Suprapubic skin (tissue), 4 donors: ENCODE measurements around the gene STING1. TPM values are rescaled to one million over a fixed set of nuclear protein-coding genes. Genes with fewer than 3 reads are reported as not detected.

ENCODE experiments used
- DNase-seq, 2 donors: peaks; one replicate each; pipeline ENCODE4 v3.0.0-alpha.2; 2019; ENCODE audit warnings: low spot score in 2 of 2
- H3K27ac ChIP-seq: fragments of 200-600 bp; sonication (generic); one replicate; pipeline ENCODE4 v1.5.1; 2019
- H3K27me3 ChIP-seq: fragments of 200-600 bp; sonication (generic); one replicate; pipeline ENCODE4 v1.5.1; 2019
- H3K36me3 ChIP-seq: fragments of 200-600 bp; sonication (generic); one replicate; pipeline ENCODE4 v1.5.1; 2019
- H3K4me1 ChIP-seq: fragments of 200-600 bp; sonication (generic); one replicate; pipeline ENCODE4 v1.5.1; 2019
- H3K4me3 ChIP-seq: fragments of 200-600 bp; sonication (generic); one replicate; pipeline ENCODE4 v1.5.1; 2019; ENCODE audit warnings: mild to moderate bottlenecking
- H3K9me3 ChIP-seq: fragments of 200-600 bp; sonication (generic); one replicate; pipeline ENCODE4 v1.5.1; 2019
- EP300 ChIP-seq: sonication (generic); formaldehyde crosslinking; IDR thresholded peaks from one replicate; pipeline ENCODE4 v1.6.1; 2017; ENCODE audit warnings: antibody characterized with exemption
- POLR2A ChIP-seq, 2 donors: fragments of 450-650 bp; IDR thresholded peaks; one replicate each; pipeline ENCODE4 v1.6.1; 2017; ENCODE audit warnings: antibody characterized with exemption in 2 of 2, mild to moderate bottlenecking in 2 of 2, moderate library complexity in 2 of 2
- POLR2AphosphoS5 ChIP-seq, 3 donors: sonication (generic); formaldehyde crosslinking; IDR thresholded peaks; one replicate each; pipeline ENCODE4 v1.6.1; 2017; ENCODE audit warnings: antibody characterized with exemption in 3 of 3
- WGBS: methylation state at CpG from one replicate; pipeline ENCODE4 v1.1.5; 2018; 5-methylcytosine and 5-hydroxymethylcytosine counted together
- total RNA-seq, 4 donors: library from RNA; depleted of rRNA; stranded (reverse); fragments of >200 nt; gene quantifications; one replicate each; pipeline ENCODE4 v1.1.0, GENCODE V29; 2016
- TF ChIP-seq, protein P1 (sequence below), 2 donors: fragments of 200-600 bp in 1 of 2; fragments of 450-650 bp in 1 of 2; sonication (generic) in 1 of 2; IDR thresholded peaks; one replicate each; pipeline ENCODE4 v1.5.1; 2016 to 2019; ENCODE audit warnings: antibody characterized with exemption in 2 of 2, mild to moderate bottlenecking in 1 of 2, moderate library complexity in 1 of 2

STING1 gene
- total RNA-seq, 4 donors from 2014 or later, result 11.3 to 20.3 (median 14.8) TPM

DNA sequence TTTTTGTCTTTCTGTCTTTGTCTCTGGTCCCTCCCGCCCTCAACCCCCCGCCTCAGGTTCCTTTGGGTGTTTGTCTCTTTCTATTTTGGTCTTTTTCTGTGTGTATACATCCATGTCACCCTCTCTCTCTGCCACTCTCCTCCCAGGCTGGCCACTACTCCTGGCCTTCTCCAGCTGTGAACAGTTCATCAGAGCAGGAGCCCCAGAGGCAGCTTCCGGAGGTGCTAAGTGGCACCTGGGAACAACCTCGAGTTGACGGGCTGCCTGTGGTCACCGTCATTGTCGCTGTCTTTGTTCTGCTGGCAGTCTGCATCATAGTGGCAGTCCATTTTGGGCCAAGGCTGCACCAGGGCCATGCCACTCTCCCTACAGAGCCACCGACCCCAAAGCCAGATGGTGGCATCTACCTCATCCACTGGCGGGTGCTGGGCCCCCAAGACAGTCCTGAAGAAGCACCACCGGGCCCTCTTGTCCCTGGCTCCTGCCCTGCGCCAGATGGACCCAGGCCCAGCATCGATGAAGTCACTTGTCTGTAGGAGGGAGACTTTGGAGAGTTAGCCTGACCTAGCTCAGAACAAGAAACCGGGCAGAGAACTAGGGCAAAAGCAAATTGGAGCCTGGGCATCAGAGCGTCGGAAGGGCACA is 10.1 kb downstream of the STING1 start:
- Histone ChIP-seq H3K4me3 (no peak overlapping the region), H3K27me3 (no peaks in the 10 kb centered on the region), H3K4me1 (peaks cover 30% of the 10 kb centered on the region), H3K27ac (peak overlapping the region; percentile 50), H3K36me3 (peaks cover 20% of the 10 kb centered on the region), H3K9me3 (no peaks in the 10 kb centered on the region)
- no peak for DNase-seq
- WGBS, result 82% methylated on average over 15 of the region's 15 CpGs
- TF ChIP-seq POLR2AphosphoS5 (IDR thresholded peaks at IDR 0.05) (no peak), POLR2A (IDR thresholded peaks at IDR 0.05) (no peak), EP300 (no peak)
- TF ChIP-seq, protein P1, sequence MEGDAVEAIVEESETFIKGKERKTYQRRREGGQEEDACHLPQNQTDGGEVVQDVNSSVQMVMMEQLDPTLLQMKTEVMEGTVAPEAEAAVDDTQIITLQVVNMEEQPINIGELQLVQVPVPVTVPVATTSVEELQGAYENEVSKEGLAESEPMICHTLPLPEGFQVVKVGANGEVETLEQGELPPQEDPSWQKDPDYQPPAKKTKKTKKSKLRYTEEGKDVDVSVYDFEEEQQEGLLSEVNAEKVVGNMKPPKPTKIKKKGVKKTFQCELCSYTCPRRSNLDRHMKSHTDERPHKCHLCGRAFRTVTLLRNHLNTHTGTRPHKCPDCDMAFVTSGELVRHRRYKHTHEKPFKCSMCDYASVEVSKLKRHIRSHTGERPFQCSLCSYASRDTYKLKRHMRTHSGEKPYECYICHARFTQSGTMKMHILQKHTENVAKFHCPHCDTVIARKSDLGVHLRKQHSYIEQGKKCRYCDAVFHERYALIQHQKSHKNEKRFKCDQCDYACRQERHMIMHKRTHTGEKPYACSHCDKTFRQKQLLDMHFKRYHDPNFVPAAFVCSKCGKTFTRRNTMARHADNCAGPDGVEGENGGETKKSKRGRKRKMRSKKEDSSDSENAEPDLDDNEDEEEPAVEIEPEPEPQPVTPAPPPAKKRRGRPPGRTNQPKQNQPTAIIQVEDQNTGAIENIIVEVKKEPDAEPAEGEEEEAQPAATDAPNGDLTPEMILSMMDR (IDR thresholded peaks at IDR 0.05), result no peak

DNA sequence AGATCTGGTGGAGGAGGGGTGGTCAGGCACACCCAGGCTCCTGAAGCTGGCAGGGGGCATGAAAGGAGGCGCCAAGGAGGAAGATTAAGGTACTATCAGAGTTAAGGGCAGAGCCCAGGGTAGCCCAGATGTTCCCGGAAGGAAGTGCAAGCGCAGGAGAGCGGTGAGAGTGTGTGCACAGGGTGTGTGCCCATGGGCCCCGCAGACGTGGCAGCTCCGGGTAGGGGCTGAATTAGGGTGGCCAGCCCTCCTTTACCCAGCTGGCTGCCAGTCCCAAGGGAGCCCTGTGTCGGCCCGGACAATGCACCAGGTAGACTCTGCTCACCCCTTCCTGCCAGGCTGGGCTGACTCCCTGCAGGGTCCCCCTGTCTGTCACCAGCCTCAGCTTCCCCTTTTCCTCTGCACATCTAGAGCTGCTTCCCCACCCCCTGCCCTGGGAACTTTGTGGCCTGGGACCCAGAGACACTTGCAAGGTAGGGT is 11.7 kb downstream of the STING1 start, which contains the start of gene SMIM33:
Gene SMIM33 (plus strand): TSS at position 184 of the 480 bp plus-strand sequence. CDS start 118 bp downstream, at position 302.
- Histone ChIP-seq H3K36me3 (peaks cover 5% of the 10 kb centered on the region), H3K27me3 (no peaks in the 10 kb centered on the region), H3K4me3 (no peak within 1 kb of the TSS), H3K27ac (no peak within 1 kb of the TSS), H3K9me3 (no peaks in the 10 kb centered on the region), H3K4me1 (peaks cover 30% of the 10 kb centered on the region)
- 63% methylated on average over 7 of the region's 9 CpGs for WGBS
- no peak for DNase-seq
- TF ChIP-seq EP300 (no peak), POLR2AphosphoS5 (IDR thresholded peaks at IDR 0.05) (no peak), POLR2A (IDR thresholded peaks at IDR 0.05) (no peak)
- TF ChIP-seq, protein P1 (IDR thresholded peaks at IDR 0.05), result no peak

DNA sequence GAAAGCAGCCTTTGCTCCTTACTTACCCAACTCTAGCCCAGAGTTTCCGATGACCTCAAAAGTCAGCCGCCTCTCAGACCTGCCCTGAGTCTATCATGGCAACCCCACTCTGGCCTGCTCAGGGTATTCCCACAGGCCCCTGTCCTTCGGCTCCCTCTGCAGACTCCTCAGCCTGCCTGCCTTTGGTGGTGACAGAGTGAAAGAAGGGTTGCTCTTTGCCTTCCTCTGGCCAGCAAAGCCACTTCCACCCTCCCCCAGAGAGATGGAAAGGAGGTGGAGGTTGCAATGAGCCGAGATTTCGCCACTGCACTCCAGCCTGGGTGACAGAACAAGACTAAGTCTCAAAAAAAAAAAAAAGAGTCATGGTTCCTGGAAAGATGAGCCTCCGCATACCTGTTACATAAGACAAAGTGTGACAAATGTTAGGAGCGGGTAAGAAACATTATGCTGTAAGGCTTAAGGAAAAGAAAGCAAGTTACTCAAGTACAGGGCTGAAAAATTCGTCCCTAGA is 14.1 kb downstream of the STING1 start:
- Histone ChIP-seq H3K27ac (no peak overlapping the region), H3K4me1 (peaks cover 14% of the 10 kb centered on the region), H3K9me3 (no peaks in the 10 kb centered on the region), H3K27me3 (no peaks in the 10 kb centered on the region), H3K36me3 (no peaks in the 10 kb centered on the region), H3K4me3 (no peak overlapping the region)
- no peak for DNase-seq
- TF ChIP-seq, protein P1 (IDR thresholded peaks at IDR 0.05), result no peak
- TF ChIP-seq EP300, result no peak
- no peak for TF ChIP-seq POLR2AphosphoS5 (IDR thresholded peaks at IDR 0.05)
- no peak for TF ChIP-seq POLR2A (IDR thresholded peaks at IDR 0.05)
- WGBS, result 81% methylated on average over 8 of the region's 8 CpGs

DNA sequence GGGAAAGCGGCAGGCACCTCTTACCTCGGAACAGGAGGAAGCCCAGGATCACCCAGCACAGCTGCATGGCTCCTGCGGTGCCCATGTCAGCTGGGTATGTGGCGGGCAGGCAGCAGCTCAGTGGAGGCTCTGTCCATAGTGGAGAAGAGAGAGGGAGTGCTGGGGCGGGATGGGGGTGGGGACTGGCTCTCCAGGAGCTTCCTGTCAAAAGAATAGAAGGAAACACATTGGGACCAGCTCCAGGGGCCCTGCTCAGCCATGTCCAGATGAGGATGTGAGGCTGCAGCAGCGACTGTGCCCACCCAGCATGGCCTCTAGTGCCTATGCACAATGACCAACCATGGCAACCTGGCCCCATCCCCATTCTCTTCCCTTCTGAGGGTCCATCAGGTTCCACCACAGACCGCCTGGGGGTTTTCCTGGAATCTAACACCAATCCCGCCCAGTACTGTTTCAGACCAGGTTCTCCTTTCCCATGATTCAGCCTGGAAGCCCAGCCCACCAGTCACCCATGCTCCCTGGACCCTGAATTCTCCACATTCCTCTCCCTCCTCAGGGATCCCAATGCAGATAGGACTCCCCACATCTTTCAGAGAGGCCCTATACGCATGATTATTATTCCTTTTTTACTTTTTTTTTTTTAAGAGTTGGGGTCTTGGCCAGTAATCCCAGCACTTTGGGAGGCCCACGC is 19.8 kb downstream of the STING1 start, which contains the start of gene ECSCR:
Gene ECSCR (minus strand): TSS at position 158 of the 691 bp plus-strand sequence. CDS start 73 bp downstream, at position 85.
- peak within 1 kb of the TSS; percentile 17 for H3K4me3 ChIP-seq
- no peaks in the 10 kb centered on the region for H3K27me3 ChIP-seq
- no peaks in the 10 kb centered on the region for H3K9me3 ChIP-seq
- H3K4me1 ChIP-seq, result peaks cover 12% of the 10 kb centered on the region
- no peaks in the 10 kb centered on the region for H3K36me3 ChIP-seq
- no peak for DNase-seq
- 83% methylated on average over 10 of the region's 10 CpGs for WGBS
- TF ChIP-seq POLR2A (IDR thresholded peaks at IDR 0.05), result no peak
- TF ChIP-seq, protein P1 (IDR thresholded peaks at IDR 0.05), result no peak
- H3K27ac ChIP-seq, result peak within 1 kb of the TSS; percentile 53

DNA sequence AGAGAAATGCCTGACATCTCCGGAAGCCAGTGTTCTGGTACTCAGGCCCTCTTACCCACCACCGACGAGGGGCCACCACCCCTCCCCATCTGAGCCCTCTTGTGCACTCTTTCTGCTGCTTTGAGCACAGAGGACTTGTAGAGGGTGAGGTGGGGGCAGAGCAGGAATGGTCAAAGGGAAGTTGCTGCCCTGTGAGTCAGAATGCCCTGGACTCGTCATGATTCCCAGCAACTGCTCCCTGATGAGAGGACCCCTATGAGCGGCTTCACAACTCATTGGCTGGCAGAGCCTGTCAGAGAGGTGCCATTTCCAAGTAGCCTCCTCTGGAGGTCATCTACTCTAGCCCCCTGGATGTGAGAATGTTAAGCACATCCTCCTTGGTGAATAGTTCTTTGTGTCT is 20.9 kb downstream of the STING1 start:
- 65% methylated on average over 5 of the region's 5 CpGs for WGBS
- H3K4me3 ChIP-seq, result peak overlapping the region; percentile 17

More for the DNA sequence above, 20.9 kb downstream of the STING1 start:
- Histone ChIP-seq H3K36me3 (no peaks in the 10 kb centered on the region), H3K27me3 (no peaks in the 10 kb centered on the region), H3K9me3 (no peaks in the 10 kb centered on the region), H3K27ac (peak overlapping the region; percentile 53), H3K4me1 (peaks cover 12% of the 10 kb centered on the region)
- TF ChIP-seq POLR2A (IDR thresholded peaks at IDR 0.05), result no peak
- TF ChIP-seq POLR2AphosphoS5 (IDR thresholded peaks at IDR 0.05), result no peak
- TF ChIP-seq EP300, result no peak
- TF ChIP-seq, protein P1 (IDR thresholded peaks at IDR 0.05), result no peak
- no peak for DNase-seq
